ENCODE measurements around the gene TFEB. TPM values are rescaled to one million over a fixed set of nuclear protein-coding genes. Genes with fewer than 3 reads are reported as not detected.

Gene TFEB
- total RNA-seq, 2 donors from 2014 or later = 33.3 to 34.6 TPM

GRCh38 chr6:41743406-41744235 is 8.2 kb upstream of the TFEB start:
- ATAC-seq (no peak), DNase-seq (no peak)
- intact Hi-C loops (cut with DNase I) = no loop called here

- DNase-seq (no peak), ATAC-seq (no peak)
- intact Hi-C loops (cut with DNase I) = no loop called here
Observed at GRCh38 chr6:41741625-41742490, 6.5 kb upstream of the TFEB start.

GRCh38 chr6:41740366-41741162 is 5.2 kb upstream of the TFEB start:
- intact Hi-C loops (cut with DNase I) = no loop called here
- ATAC-seq = no peak
- no peak for DNase-seq

- intact Hi-C loops (cut with DNase I) = no loop called here
- DNase-seq (no peak), ATAC-seq (no peak)
Observed at GRCh38 chr6:41739041-41739440, 3.6 kb upstream of the TFEB start.

GRCh38 chr6:41737591-41738130 is 2.3 kb upstream of the TFEB start:
- intact Hi-C loops (cut with DNase I) = no loop called here
- DNase-seq = no peak
- no peak for ATAC-seq

- intact Hi-C loops (cut with DNase I) = no loop called here
- ATAC-seq (no peak), DNase-seq (no peak)
Observed at GRCh38 chr6:41736800-41737555, 1.6 kb upstream of the TFEB start.

- intact Hi-C loops (cut with DNase I) = no loop called here
- ATAC-seq (no peak), DNase-seq (no peak)
Observed at GRCh38 chr6:41736186-41736733, 852 bp upstream of the TFEB start.

- peak; percentile 86 to 87 for ATAC-seq
- intact Hi-C loops (cut with DNase I) = no loop called here
Observed at GRCh38 chr6:41734666-41735426, 562 bp downstream of the TFEB start.

GRCh38 chr6:41733707-41734665 is 1.4 kb downstream of the TFEB start:
- DNase-seq = peak; percentile 81
- peak; percentile 75 to 82 for ATAC-seq
- intact Hi-C loops (cut with DNase I) = no loop called here

More at GRCh38 chr6:41734666-41735426, 562 bp downstream of the TFEB start:
- DNase-seq = peak; percentile 87

- ATAC-seq (no peak), DNase-seq (no peak)
- intact Hi-C loops (cut with DNase I) = no loop called here
Observed at GRCh38 chr6:41733360-41733706, 2.1 kb downstream of the TFEB start.

GRCh38 chr6:41732591-41733359 is 2.6 kb downstream of the TFEB start:
- DNase-seq (no peak), ATAC-seq (no peak)
- intact Hi-C loops (cut with DNase I) = no loop called here

- DNase-seq (no peak), ATAC-seq (no peak)
- intact Hi-C loops (cut with DNase I) = no loop called here
Observed at GRCh38 chr6:41732149-41732548, 3.3 kb downstream of the TFEB start.

GRCh38 chr6:41731561-41732086 is 3.8 kb downstream of the TFEB start:
- no peak for DNase-seq
- intact Hi-C loops (cut with DNase I) = no loop called here
- no peak for ATAC-seq

- ATAC-seq (no peak), DNase-seq (no peak)
Observed at GRCh38 chr6:41730531-41731436, 4.6 kb downstream of the TFEB start.

GRCh38 chr6:41729624-41730023 is 5.8 kb downstream of the TFEB start:
- DNase-seq (no peak), ATAC-seq (no peak)
- intact Hi-C loops (cut with DNase I) = no loop called here

More at GRCh38 chr6:41730531-41731436, 4.6 kb downstream of the TFEB start:
- intact Hi-C loops (cut with DNase I) = no loop called here

All from left cardiac atrium (tissue), 4 donors.